ENCODE data around the gene NOC4L. TPM values are rescaled to one million over a fixed set of nuclear protein-coding genes. Genes with fewer than 3 reads are reported as not detected.
A peak's percentile ranks its signal among the peaks of the same experiment; 100 is the strongest.

NOC4L gene
- total RNA-seq, 1 donor from 2014 or later: 10.0 TPM

DNA sequence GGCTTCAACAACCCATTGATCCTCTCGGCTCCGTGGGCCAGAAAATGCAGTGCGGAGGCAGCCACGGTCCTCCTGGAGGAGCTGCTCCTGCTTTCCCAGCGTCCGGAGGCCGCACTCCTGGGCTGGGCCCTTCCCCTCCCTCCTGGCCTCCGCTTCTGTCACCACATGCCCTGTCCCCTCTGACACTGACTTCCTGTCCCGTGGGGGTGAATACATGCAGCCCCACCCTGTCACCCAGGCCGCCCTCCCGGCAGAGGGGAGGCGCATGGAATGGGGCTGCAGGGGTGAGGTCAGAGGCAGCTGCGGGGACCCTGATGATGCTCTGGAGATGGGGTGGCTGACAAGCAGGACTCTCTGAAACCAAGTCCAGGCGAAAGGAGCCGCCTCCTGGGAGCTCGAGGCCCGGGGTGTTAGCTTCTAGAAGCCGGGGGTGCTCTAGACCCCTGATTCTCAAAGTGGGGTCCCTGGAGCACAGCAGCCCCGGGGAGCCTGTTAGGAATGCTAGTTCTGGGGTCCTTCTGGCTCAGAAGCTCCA is 32.2 kb downstream of the NOC4L start:
- TF ChIP-seq, protein P1, sequence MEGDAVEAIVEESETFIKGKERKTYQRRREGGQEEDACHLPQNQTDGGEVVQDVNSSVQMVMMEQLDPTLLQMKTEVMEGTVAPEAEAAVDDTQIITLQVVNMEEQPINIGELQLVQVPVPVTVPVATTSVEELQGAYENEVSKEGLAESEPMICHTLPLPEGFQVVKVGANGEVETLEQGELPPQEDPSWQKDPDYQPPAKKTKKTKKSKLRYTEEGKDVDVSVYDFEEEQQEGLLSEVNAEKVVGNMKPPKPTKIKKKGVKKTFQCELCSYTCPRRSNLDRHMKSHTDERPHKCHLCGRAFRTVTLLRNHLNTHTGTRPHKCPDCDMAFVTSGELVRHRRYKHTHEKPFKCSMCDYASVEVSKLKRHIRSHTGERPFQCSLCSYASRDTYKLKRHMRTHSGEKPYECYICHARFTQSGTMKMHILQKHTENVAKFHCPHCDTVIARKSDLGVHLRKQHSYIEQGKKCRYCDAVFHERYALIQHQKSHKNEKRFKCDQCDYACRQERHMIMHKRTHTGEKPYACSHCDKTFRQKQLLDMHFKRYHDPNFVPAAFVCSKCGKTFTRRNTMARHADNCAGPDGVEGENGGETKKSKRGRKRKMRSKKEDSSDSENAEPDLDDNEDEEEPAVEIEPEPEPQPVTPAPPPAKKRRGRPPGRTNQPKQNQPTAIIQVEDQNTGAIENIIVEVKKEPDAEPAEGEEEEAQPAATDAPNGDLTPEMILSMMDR (IDR thresholded peaks at IDR 0.05; ENCODE audit: insufficient read depth, low read length, severe bottlenecking): no peak
- H3K27me3 ChIP-seq (ENCODE audit: control insufficient read depth, insufficient read depth, low read length): peaks cover 5% of the 10 kb centered on the region
- H3K36me3 ChIP-seq (ENCODE audit: control insufficient read depth, insufficient read depth, low read length): no peaks in the 10 kb centered on the region
- no peak overlapping the region for H3K4me3 ChIP-seq (ENCODE audit: low read depth, low read length)
- FAIRE-seq (no peak), DNase-seq (ENCODE audit: low read depth) (no peak)

DNA sequence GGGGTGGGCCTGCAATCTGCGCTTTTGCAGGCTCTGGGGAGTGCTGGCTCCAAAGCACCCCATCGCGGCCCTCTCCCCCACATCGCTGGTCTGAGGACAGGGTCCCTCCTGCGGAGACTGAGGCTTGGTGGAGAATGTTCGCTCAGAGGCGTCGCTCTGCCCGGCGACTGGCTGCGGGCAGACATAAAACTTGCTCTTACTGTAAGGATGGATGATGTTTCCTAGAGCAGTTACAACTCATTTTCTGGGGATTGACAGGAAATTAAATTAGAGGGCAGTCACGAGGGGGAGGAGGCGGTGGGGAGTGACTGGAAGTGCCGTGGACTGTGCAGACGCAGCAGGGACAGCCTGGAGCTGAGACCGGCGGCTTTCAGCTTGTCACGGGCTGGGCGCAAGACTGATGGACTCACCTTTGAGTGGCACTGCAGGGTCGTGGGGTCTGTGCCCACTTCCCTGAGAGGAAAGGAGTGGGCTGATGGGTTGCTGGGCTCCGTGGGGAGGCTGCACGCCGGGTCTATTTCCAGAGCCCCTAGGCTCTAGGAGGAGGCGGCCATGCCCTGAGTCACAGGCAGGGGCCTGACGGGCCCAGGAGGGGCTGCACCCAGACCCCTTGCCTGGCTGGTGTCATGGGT is 32.8 kb downstream of the NOC4L start:
- Histone ChIP-seq H3K27me3 (ENCODE audit: control insufficient read depth, insufficient read depth, low read length) (peaks cover 2% of the 10 kb centered on the region), H3K36me3 (ENCODE audit: control insufficient read depth, insufficient read depth, low read length) (no peaks in the 10 kb centered on the region), H3K4me3 (ENCODE audit: low read depth, low read length) (no peak overlapping the region)
- DNase-seq (ENCODE audit: low read depth) (no peak), FAIRE-seq (no peak)
- TF ChIP-seq, protein P1 (IDR thresholded peaks at IDR 0.05; ENCODE audit: insufficient read depth, low read length, severe bottlenecking): no peak

- TF ChIP-seq, protein P1 (IDR thresholded peaks at IDR 0.05; ENCODE audit: insufficient read depth, low read length, severe bottlenecking): no peak
- no peak for FAIRE-seq
- no peak for DNase-seq (ENCODE audit: low read depth)
- no peak overlapping the region for H3K4me3 ChIP-seq (ENCODE audit: low read depth, low read length)
- no peaks in the 10 kb centered on the region for H3K36me3 ChIP-seq (ENCODE audit: control insufficient read depth, insufficient read depth, low read length)
- no peaks in the 10 kb centered on the region for H3K27me3 ChIP-seq (ENCODE audit: control insufficient read depth, insufficient read depth, low read length)
These were observed 34.1 kb downstream of the NOC4L start for GRCh38 chr12:132178316-132178715.

GRCh38 chr12:132178801-132179401 is 34.6 kb downstream of the NOC4L start:
- FAIRE-seq: no peak
- TF ChIP-seq, protein P1 (IDR thresholded peaks at IDR 0.05; ENCODE audit: insufficient read depth, low read length, severe bottlenecking): no peak
- no peak overlapping the region for H3K4me3 ChIP-seq (ENCODE audit: low read depth, low read length)
- DNase-seq (ENCODE audit: low read depth): peak; percentile 1
- no peaks in the 10 kb centered on the region for H3K27me3 ChIP-seq (ENCODE audit: control insufficient read depth, insufficient read depth, low read length)
- H3K36me3 ChIP-seq (ENCODE audit: control insufficient read depth, insufficient read depth, low read length): no peaks in the 10 kb centered on the region

- DNase-seq (ENCODE audit: low read depth) (no peak), FAIRE-seq (peak; percentile 88)
- Histone ChIP-seq H3K4me3 (ENCODE audit: low read depth, low read length) (no peak overlapping the region), H3K27me3 (ENCODE audit: control insufficient read depth, insufficient read depth, low read length) (no peaks in the 10 kb centered on the region), H3K36me3 (ENCODE audit: control insufficient read depth, insufficient read depth, low read length) (no peaks in the 10 kb centered on the region)
- TF ChIP-seq, protein P1 (IDR thresholded peaks at IDR 0.05; ENCODE audit: insufficient read depth, low read length, severe bottlenecking): no peak
These were observed 35.4 kb downstream of the NOC4L start for GRCh38 chr12:132179431-132180362.
